ENCODE data around the gene LCN15.
A peak's percentile ranks its signal among the peaks of the same experiment; 100 is the strongest.

LCN15 gene

GRCh38 chr9:136729144-136729543 is 35.2 kb downstream of the LCN15 start:
- peaks cover 11% of the 10 kb centered on the region for H3K4me1 ChIP-seq (ENCODE audit: insufficient read depth, low read length)
- peak overlapping the region; percentile 100 for H3K4me3 ChIP-seq (ENCODE audit: low read length)
- H3K27ac ChIP-seq (ENCODE audit: low read length), result no peak overlapping the region
- H3K27me3 ChIP-seq (ENCODE audit: insufficient read depth, low read length), result peaks cover 18% of the 10 kb centered on the region
- peaks cover 30% of the 10 kb centered on the region for H3K36me3 ChIP-seq (ENCODE audit: insufficient read depth, low read depth, low read length)
- H3K9ac ChIP-seq (ENCODE audit: low read depth, low read length), result peak overlapping the region; percentile 68; the same call in 1 of the 2 replicates
- no peaks in the 10 kb centered on the region for H3K9me3 ChIP-seq (ENCODE audit: insufficient read depth, low read depth, low read length)

DNA sequence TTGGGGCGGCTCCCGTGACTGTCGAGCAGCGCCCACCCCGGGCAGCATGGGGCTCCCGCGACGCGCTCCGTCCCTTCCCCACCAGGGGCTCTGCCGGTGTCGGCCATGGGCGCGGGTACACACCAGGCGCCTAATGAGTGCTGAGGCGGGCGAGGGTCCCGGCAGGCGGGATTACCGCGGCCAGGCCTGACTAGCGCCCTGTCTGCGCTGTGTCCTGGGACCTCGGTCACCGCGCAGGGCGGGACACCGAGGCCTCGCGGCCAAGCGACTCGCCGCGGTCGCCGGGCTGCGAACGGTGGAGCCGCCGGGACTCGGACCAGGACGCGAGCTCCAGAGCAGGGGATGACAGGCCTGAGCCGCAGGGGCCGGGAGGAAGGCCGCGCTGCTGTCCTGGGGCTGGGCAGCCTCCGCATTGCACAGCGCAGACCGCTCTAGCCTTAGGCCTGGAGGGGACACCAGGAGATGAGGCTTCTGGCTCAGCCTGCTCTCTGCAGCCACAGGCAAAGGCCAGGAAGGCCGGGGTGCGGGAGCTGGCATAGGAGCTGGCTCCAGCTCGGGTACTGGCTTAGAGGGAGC is 35.7 kb downstream of the LCN15 start:
- peak overlapping the region; percentile 100 for H3K4me3 ChIP-seq (ENCODE audit: low read length)
- peaks cover 35% of the 10 kb centered on the region for H3K36me3 ChIP-seq (ENCODE audit: insufficient read depth, low read depth, low read length)
- H3K9me3 ChIP-seq (ENCODE audit: insufficient read depth, low read depth, low read length), result no peaks in the 10 kb centered on the region
- H3K27me3 ChIP-seq (ENCODE audit: insufficient read depth, low read length), result peaks cover 18% of the 10 kb centered on the region
- H3K27ac ChIP-seq (ENCODE audit: low read length), result no peak overlapping the region
- peaks cover 11% of the 10 kb centered on the region for H3K4me1 ChIP-seq (ENCODE audit: insufficient read depth, low read length)
- H3K9ac ChIP-seq (ENCODE audit: low read depth, low read length), result peak overlapping the region; percentile 68; the same call in 1 of the 2 replicates

DNA sequence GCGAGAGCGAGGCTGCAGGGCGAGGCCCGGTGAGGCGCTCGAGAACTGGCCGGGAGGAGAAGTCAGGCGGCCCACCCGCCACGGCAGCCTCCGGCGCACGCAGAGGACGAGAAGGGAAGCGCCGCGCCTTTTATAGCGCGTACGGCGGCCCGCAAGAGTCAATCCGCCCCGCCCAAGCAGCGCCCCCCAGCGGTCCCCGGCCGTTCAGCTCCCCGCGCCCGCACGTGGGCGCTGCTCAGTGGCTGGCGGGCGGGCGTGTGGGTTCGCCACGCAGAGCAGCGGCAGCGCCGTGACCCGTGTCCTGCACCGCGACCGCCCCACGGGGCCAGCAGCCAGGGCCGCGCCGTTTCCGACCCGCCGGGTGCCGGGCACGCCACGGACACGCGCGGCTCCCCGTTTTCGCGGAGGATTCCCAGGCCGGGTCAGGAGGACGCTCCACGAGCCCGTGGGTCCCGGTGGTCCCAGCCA is 36.2 kb downstream of the LCN15 start:
- Histone ChIP-seq H3K4me1 (ENCODE audit: insufficient read depth, low read length) (peaks cover 11% of the 10 kb centered on the region), H3K27ac (ENCODE audit: low read length) (no peak overlapping the region), H3K9ac (ENCODE audit: low read depth, low read length) (peak overlapping the region; percentile 99), H3K27me3 (ENCODE audit: insufficient read depth, low read length) (peaks cover 18% of the 10 kb centered on the region), H3K36me3 (ENCODE audit: insufficient read depth, low read depth, low read length) (peaks cover 40% of the 10 kb centered on the region), H3K9me3 (ENCODE audit: insufficient read depth, low read depth, low read length) (no peaks in the 10 kb centered on the region), H3K4me3 (ENCODE audit: low read length) (peak overlapping the region; percentile 100)

DNA sequence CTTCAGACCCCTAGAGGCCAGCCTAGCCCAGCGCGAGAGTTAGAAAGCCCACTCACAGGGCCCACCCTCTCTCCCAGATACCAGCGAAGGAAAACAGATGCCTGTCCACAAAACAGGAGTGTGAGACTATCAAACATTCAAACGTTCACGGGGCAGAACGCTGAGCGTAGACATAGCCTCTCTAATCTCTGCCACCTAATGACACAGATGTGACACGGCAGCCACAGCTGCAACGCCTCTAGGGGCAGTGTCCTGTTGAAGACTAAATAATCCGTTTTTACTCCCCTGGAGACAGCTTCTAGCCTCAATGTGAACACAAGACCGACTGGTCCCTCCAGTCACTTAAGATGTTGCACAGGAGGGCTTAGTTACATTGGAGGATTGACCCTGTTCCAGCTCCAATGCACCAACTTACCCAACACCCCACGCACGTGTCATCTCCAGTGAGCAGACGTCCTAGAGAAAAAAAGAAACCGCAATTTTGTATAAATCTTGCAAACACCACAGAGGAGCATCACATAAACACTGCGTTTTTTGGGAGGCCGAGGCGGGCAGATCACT is 37.6 kb downstream of the LCN15 start:
- H3K4me1 ChIP-seq (ENCODE audit: insufficient read depth, low read length), result peaks cover 11% of the 10 kb centered on the region
- H3K9ac ChIP-seq (ENCODE audit: low read depth, low read length), result peak overlapping the region; percentile 99; the same call in 1 of the 2 replicates
- peaks cover 48% of the 10 kb centered on the region for H3K36me3 ChIP-seq (ENCODE audit: insufficient read depth, low read depth, low read length)
- H3K27me3 ChIP-seq (ENCODE audit: insufficient read depth, low read length), result peaks cover 18% of the 10 kb centered on the region
- H3K27ac ChIP-seq (ENCODE audit: low read length), result no peak overlapping the region
- H3K9me3 ChIP-seq (ENCODE audit: insufficient read depth, low read depth, low read length), result no peaks in the 10 kb centered on the region
- H3K4me3 ChIP-seq (ENCODE audit: low read length), result peak overlapping the region; percentile 100

GRCh38 chr9:136726118-136726517 is 38.2 kb downstream of the LCN15 start:
- Histone ChIP-seq H3K27ac (ENCODE audit: low read length) (no peak overlapping the region), H3K9ac (ENCODE audit: low read depth, low read length) (peak overlapping the region; percentile 99; the same call in 1 of the 2 replicates), H3K9me3 (ENCODE audit: insufficient read depth, low read depth, low read length) (no peaks in the 10 kb centered on the region), H3K4me3 (ENCODE audit: low read length) (peak overlapping the region; percentile 100), H3K36me3 (ENCODE audit: insufficient read depth, low read depth, low read length) (peaks cover 48% of the 10 kb centered on the region), H3K27me3 (ENCODE audit: insufficient read depth, low read length) (peaks cover 18% of the 10 kb centered on the region), H3K4me1 (ENCODE audit: insufficient read depth, low read length) (peaks cover 11% of the 10 kb centered on the region)

GRCh38 chr9:136725612-136726011 is 38.7 kb downstream of the LCN15 start:
- H3K27ac ChIP-seq (ENCODE audit: low read length), result no peak overlapping the region
- H3K9ac ChIP-seq (ENCODE audit: low read depth, low read length), result peak overlapping the region; percentile 99; the same call in 1 of the 2 replicates
- peaks cover 18% of the 10 kb centered on the region for H3K27me3 ChIP-seq (ENCODE audit: insufficient read depth, low read length)
- H3K36me3 ChIP-seq (ENCODE audit: insufficient read depth, low read depth, low read length), result peaks cover 48% of the 10 kb centered on the region
- H3K9me3 ChIP-seq (ENCODE audit: insufficient read depth, low read depth, low read length), result no peaks in the 10 kb centered on the region
- peaks cover 11% of the 10 kb centered on the region for H3K4me1 ChIP-seq (ENCODE audit: insufficient read depth, low read length)
- peak overlapping the region; percentile 100 for H3K4me3 ChIP-seq (ENCODE audit: low read length)

- Histone ChIP-seq H3K9ac (ENCODE audit: low read depth, low read length) (no peak overlapping the region), H3K9me3 (ENCODE audit: insufficient read depth, low read depth, low read length) (no peaks in the 10 kb centered on the region), H3K4me3 (ENCODE audit: low read length) (no peak overlapping the region), H3K27me3 (ENCODE audit: insufficient read depth, low read length) (peaks cover 14% of the 10 kb centered on the region), H3K27ac (ENCODE audit: low read length) (no peak overlapping the region), H3K36me3 (ENCODE audit: insufficient read depth, low read depth, low read length) (peaks cover 48% of the 10 kb centered on the region), H3K4me1 (ENCODE audit: insufficient read depth, low read length) (peaks cover 11% of the 10 kb centered on the region)
These were observed 39.5 kb downstream of the LCN15 start for GRCh38 chr9:136724772-136725171.

GRCh38 chr9:136723989-136724388 is 40.3 kb downstream of the LCN15 start:
- H3K36me3 ChIP-seq (ENCODE audit: insufficient read depth, low read depth, low read length), result peaks cover 48% of the 10 kb centered on the region
- H3K4me3 ChIP-seq (ENCODE audit: low read length), result no peak overlapping the region
- no peak overlapping the region for H3K27ac ChIP-seq (ENCODE audit: low read length)
- H3K4me1 ChIP-seq (ENCODE audit: insufficient read depth, low read length), result peaks cover 11% of the 10 kb centered on the region
- H3K9ac ChIP-seq (ENCODE audit: low read depth, low read length), result no peak overlapping the region
- H3K27me3 ChIP-seq (ENCODE audit: insufficient read depth, low read length), result peaks cover 7% of the 10 kb centered on the region; the same call in 1 of the 2 replicates
- H3K9me3 ChIP-seq (ENCODE audit: insufficient read depth, low read depth, low read length), result no peaks in the 10 kb centered on the region

DNA sequence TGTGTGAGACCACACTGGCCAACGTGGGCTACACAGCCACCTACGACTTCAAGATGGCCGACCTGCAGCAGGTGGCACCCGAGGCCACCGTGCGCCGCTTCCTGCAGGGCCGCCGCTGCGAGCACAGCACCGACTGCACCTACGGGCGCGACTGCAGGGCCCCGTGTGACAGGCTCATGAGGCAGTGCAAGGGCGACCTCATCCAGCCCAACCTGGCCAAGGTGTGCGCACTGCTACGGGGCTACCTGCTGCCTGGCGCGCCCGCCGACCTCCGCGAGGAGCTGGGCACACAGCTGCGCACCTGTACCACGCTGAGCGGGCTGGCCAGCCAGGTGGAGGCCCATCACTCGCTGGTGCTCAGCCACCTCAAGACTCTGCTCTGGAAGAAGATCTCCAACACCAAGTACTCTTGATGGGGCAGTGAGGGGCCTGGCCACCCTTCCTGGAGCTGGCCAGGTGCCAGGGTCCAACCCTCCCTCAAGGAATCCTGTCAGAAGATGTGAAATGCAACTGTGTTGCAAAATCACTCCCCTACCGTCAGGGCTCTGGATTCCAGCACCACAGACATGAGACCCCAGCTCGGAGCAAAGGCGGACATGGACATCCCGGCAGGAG is 40.8 kb downstream of the LCN15 start:
- Histone ChIP-seq H3K4me3 (ENCODE audit: low read length) (no peak overlapping the region), H3K9me3 (ENCODE audit: insufficient read depth, low read depth, low read length) (no peaks in the 10 kb centered on the region), H3K4me1 (ENCODE audit: insufficient read depth, low read length) (peaks cover 11% of the 10 kb centered on the region), H3K27me3 (ENCODE audit: insufficient read depth, low read length) (peaks cover 1% of the 10 kb centered on the region; the same call in 1 of the 2 replicates), H3K36me3 (ENCODE audit: insufficient read depth, low read depth, low read length) (peaks cover 48% of the 10 kb centered on the region), H3K9ac (ENCODE audit: low read depth, low read length) (no peak overlapping the region), H3K27ac (ENCODE audit: low read length) (no peak overlapping the region)

GRCh38 chr9:136722969-136723356 is 41.4 kb downstream of the LCN15 start:
- Histone ChIP-seq H3K27ac (ENCODE audit: low read length) (no peak overlapping the region), H3K9me3 (ENCODE audit: insufficient read depth, low read depth, low read length) (no peaks in the 10 kb centered on the region), H3K27me3 (ENCODE audit: insufficient read depth, low read length) (no peaks in the 10 kb centered on the region), H3K9ac (ENCODE audit: low read depth, low read length) (no peak overlapping the region), H3K4me3 (ENCODE audit: low read length) (no peak overlapping the region), H3K4me1 (ENCODE audit: insufficient read depth, low read length) (peaks cover 11% of the 10 kb centered on the region), H3K36me3 (ENCODE audit: insufficient read depth, low read depth, low read length) (peaks cover 48% of the 10 kb centered on the region)

DNA sequence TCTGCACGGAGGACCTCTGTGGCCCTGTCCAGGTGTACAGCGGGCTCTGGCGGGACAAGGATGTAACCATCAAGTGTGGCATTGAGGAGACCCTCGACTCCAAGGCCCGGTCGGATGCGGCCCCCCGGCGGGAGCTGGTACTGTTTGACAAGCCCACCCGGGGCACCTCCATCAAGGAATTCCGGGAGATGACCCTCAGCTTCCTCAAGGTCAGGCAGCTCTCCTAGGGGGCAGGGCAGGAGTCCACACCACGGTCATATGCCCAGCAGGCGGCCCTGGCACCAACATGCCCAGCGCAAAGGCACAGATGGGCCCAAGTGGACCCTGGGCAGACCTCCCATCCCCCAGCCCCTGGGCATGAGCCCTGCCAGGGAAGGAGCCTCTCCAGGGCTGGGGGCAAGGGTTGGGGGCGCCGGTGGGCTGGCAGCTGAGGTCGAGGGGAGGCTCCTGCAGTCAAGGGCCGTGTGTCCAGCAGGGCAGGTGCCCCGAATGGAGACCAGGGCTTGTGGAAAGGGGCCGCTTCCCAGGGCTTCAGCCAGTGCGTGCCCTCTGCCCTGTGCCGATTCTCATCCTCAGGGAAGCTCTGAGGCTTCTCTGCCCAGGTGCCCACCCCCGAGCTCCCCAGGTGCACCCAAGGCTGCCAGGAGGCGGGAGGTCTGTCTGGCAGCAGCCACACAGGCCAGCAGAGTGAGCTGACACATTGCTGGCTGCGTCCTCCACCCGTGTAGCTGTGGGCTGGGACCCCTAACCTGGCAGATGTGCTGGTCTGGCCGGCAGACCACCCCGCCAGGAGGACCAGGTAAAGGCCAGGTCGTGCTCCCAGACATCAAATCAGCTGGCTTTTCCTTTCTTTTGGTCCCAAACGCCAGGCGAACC is 42.0 kb downstream of the LCN15 start:
- no peak overlapping the region for H3K9ac ChIP-seq (ENCODE audit: low read depth, low read length)
- H3K4me3 ChIP-seq (ENCODE audit: low read length), result no peak overlapping the region
- H3K27me3 ChIP-seq (ENCODE audit: insufficient read depth, low read length), result no peaks in the 10 kb centered on the region
- peaks cover 11% of the 10 kb centered on the region for H3K4me1 ChIP-seq (ENCODE audit: insufficient read depth, low read length)
- H3K9me3 ChIP-seq (ENCODE audit: insufficient read depth, low read depth, low read length), result no peaks in the 10 kb centered on the region
- H3K36me3 ChIP-seq (ENCODE audit: insufficient read depth, low read depth, low read length), result peaks cover 48% of the 10 kb centered on the region
- H3K27ac ChIP-seq (ENCODE audit: low read length), result no peak overlapping the region

All from iPS-20b (cell line).